Activated gamma-delta T cell (primary cell): ENCODE measurements around the gene ADAMTS7.
"Not testable (repeated sequence)": the region's sequence is repeated elsewhere in the genome, so short reads cannot be mapped to it uniquely, and the experiment has no call there.

ENCODE experiments used
- DNase-seq: peaks from one replicate; lab custom pipeline; 2025; lab: John Stamatoyannopoulos, UW

Gene ADAMTS7

GRCh38 chr15:78726870-78727551 is 84.3 kb downstream of the ADAMTS7 start:
- no peak for DNase-seq

- DNase-seq, result not testable (repeated sequence)
Measured at GRCh38 chr15:78719819-78720450, 91.3 kb downstream of the ADAMTS7 start.

GRCh38 chr15:78718837-78719236 is 92.4 kb downstream of the ADAMTS7 start:
- DNase-seq, result no peak

GRCh38 chr15:78717956-78718656 is 93.2 kb downstream of the ADAMTS7 start:
- DNase-seq, result no peak

- DNase-seq, result no peak
Measured at GRCh38 chr15:78716651-78717050, 94.6 kb downstream of the ADAMTS7 start.

- no peak for DNase-seq
Measured at GRCh38 chr15:78715930-78716329, 95.3 kb downstream of the ADAMTS7 start.

GRCh38 chr15:78715434-78715833 is 95.8 kb downstream of the ADAMTS7 start:
- no peak for DNase-seq

- no peak for DNase-seq
Measured at GRCh38 chr15:78714890-78715289, 96.4 kb downstream of the ADAMTS7 start.

- no peak for DNase-seq
Measured at GRCh38 chr15:78712797-78713515, 98.3 kb downstream of the ADAMTS7 start.

- no peak for DNase-seq
Measured at GRCh38 chr15:78711638-78712037, 99.6 kb downstream of the ADAMTS7 start.

GRCh38 chr15:78709263-78709882 is 101.9 kb downstream of the ADAMTS7 start:
- peak; percentile 13 for DNase-seq
